GM12878 (cell line): ENCODE results near the gene FAM110A. TPM values are rescaled to one million over a fixed set of nuclear protein-coding genes. Genes with fewer than 3 reads are reported as not detected.

Experiments used
- ATAC-seq: fragments of 200-7000 bp; cut with Tn5 transposase; 3 replicates; pipeline ENCODE4 v1.9.1; 2020; ENCODE audit warnings: mild to moderate bottlenecking, moderate library complexity
- BruUV-seq: library from RNA; stranded (reverse); fragments of 400-500 nt; replicated peaks from 2 replicates; lab custom pipeline; 2021; lab: Mats Ljungman, UMichigan
- CTCF ChIA-PET: fragments of 300-600 bp; sonication (Branson Sonifier 250); formaldehyde crosslinking; extraction: SDS; loops from one replicate; lab custom pipeline; 2021; ENCODE audit warnings: inconsistent platforms; lab: Yijun Ruan, JAX
- POLR2A ChIA-PET: fragments of 350-600 bp; formaldehyde crosslinking; extraction: SDS; loops from one replicate; lab custom pipeline; 2021; ENCODE audit warnings: inconsistent platforms; lab: Charles Lee
- RAD21 ChIA-PET: fragments of 300-600 bp; sonication (Branson Sonifier 250); formaldehyde crosslinking; loops from one replicate; lab custom pipeline; 2023; ENCODE audit warnings: antibody characterized with exemption; ENCODE audit not compliant: unreplicated experiment; lab: Charles Lee
- SMC1A ChIA-PET: fragments of 300-600 bp; sonication (Branson Sonifier 250); formaldehyde crosslinking; loops from one replicate; lab custom pipeline; 2023; ENCODE audit not compliant: unreplicated experiment, uncharacterized antibody; lab: Charles Lee
- DNase-seq: peaks from one replicate; pipeline ENCODE4 v3.0.0-alpha.2; 2011; ENCODE audit warnings: low read depth, low spot score
- FAIRE-seq: peaks from 3 replicates; lab custom pipeline; 2011; peaks lifted over from hg19 to GRCh38; lab: Jason Lieb, UNC
- H2AFZ ChIP-seq: 2 replicates; pipeline ENCODE4 v1.6.0; 2011; ENCODE audit warnings: low read depth, low read length, control low read depth; ENCODE audit not compliant: control insufficient read depth
- H3K27ac ChIP-seq: 2 replicates; pipeline ENCODE4 v1.5.1; 2011; ENCODE audit warnings: control low read depth; ENCODE audit not compliant: control insufficient read depth, insufficient read depth
- H3K27me3 ChIP-seq, 2 experiments: replicated peaks in 1 of 2; 2 replicates each; pipeline versions ENCODE4 v1.6.0 to v1.6.1; 2011; ENCODE audit warnings: low read length in 1 of 2; ENCODE audit not compliant: control insufficient read depth in 2 of 2, insufficient read depth in 2 of 2
- H3K36me3 ChIP-seq, 2 experiments: 2 replicates each; pipeline ENCODE4 v1.5.1; 2011; ENCODE audit warnings: low read length in 1 of 2; ENCODE audit not compliant: control insufficient read depth in 2 of 2, insufficient read depth in 2 of 2
- H3K4me1 ChIP-seq: 2 replicates; pipeline ENCODE4 v1.6.1; 2011; ENCODE audit warnings: mild to moderate bottlenecking, low read length, moderate library complexity, mixed read lengths; ENCODE audit not compliant: control insufficient read depth, insufficient read depth
- H3K4me2 ChIP-seq: 2 replicates; pipeline ENCODE4 v1.6.0; 2011; ENCODE audit warnings: control low read depth; ENCODE audit not compliant: control insufficient read depth, insufficient read depth
- H3K4me3 ChIP-seq: fragments of 200-600 bp; sonication (generic); 2 replicates; pipeline ENCODE4 v1.5.1; 2016
- H3K79me2 ChIP-seq: 2 replicates; pipeline ENCODE4 v1.6.0; 2011; ENCODE audit warnings: low read length; ENCODE audit not compliant: control insufficient read depth, insufficient read depth
- H3K9ac ChIP-seq: 2 replicates; pipeline ENCODE4 v1.8.0; 2011; ENCODE audit warnings: low read length, control low read depth, mixed read lengths; ENCODE audit not compliant: control insufficient read depth, insufficient read depth
- H3K9me3 ChIP-seq: replicated peaks from 3 replicates; pipeline ENCODE4 v1.5.1; 2011; ENCODE audit warnings: mild to moderate bottlenecking, low read length; ENCODE audit not compliant: control insufficient read depth, insufficient read depth
- H4K20me1 ChIP-seq: 2 replicates; pipeline ENCODE4 v1.6.0; 2011; ENCODE audit not compliant: control insufficient read depth, insufficient read depth
- BCL11A ChIP-seq: IDR thresholded peaks from 2 replicates; pipeline ENCODE4 v1.6.1; 2011; ENCODE audit warnings: low read depth, low read length
- EGR1 ChIP-seq, 2 experiments: IDR thresholded peaks; 1 replicate in 1 of 2; 2 replicates in 1 of 2; pipeline ENCODE4 v1.6.1; 2011 to 2012; ENCODE audit warnings: low read depth in 2 of 2, low read length in 2 of 2, borderline replicate concordance in 1 of 2, mild to moderate bottlenecking in 1 of 2, moderate library complexity in 1 of 2
- EP300 ChIP-seq, 2 experiments: fragments of 150-350 bp in 1 of 2; IDR thresholded peaks; 2 replicates each; pipeline ENCODE4 v1.6.1; 2011 to 2012; ENCODE audit warnings: low read depth in 2 of 2, low read length in 2 of 2, borderline replicate concordance in 1 of 2, improper control_type of control experiment in 1 of 2, inconsistent platforms in 1 of 2; ENCODE audit not compliant: control insufficient read depth in 1 of 2
- KLF5 ChIP-seq: fragments of 450-650 bp; IDR thresholded peaks from 2 replicates; pipeline ENCODE4 v1.6.1; 2014; ENCODE audit warnings: mild to moderate bottlenecking; ENCODE audit not compliant: partially characterized antibody
- MTA2 ChIP-seq: fragments of 450-650 bp; IDR thresholded peaks from 2 replicates; pipeline ENCODE4 v1.6.1; 2016; ENCODE audit warnings: low read depth, mild to moderate bottlenecking, moderate library complexity
- NFIC ChIP-seq: IDR thresholded peaks from 2 replicates; pipeline ENCODE4 v1.6.1; 2012; ENCODE audit warnings: low read depth, mild to moderate bottlenecking, inconsistent platforms, low read length, moderate library complexity
- PAX8 ChIP-seq: fragments of 450-650 bp; IDR thresholded peaks from 2 replicates; pipeline ENCODE4 v1.6.1; 2017; ENCODE audit warnings: mild to moderate bottlenecking, moderate library complexity
- SPI1 ChIP-seq: IDR thresholded peaks from 2 replicates; pipeline ENCODE4 v1.6.1; 2011; ENCODE audit warnings: low read depth, mild to moderate bottlenecking, low read length, moderate library complexity, borderline replicate concordance; ENCODE audit not compliant: insufficient read depth
- TCF3 ChIP-seq: IDR thresholded peaks from 2 replicates; pipeline ENCODE4 v1.6.1; 2012; ENCODE audit warnings: low read depth, mild to moderate bottlenecking, low read length, borderline replicate concordance; ENCODE audit not compliant: insufficient read depth
- WGBS: methylation state at CpG from one replicate; pipeline ENCODE4 v1.1.6; 2016; ENCODE audit warnings: low lambda C conversion rate; ENCODE audit not compliant: insufficient replicate concordance, insufficient coverage; ENCODE audit errors: missing lambda C conversion rate; 5-methylcytosine and 5-hydroxymethylcytosine counted together
- in situ Hi-C: fragments of 300-500 bp; cut with MboI; formaldehyde crosslinking; loops from 9 replicates; pipeline ENCODE4 v1.14.3; 2018; ENCODE audit warnings: mixed read lengths
- intact Hi-C: fragments of 100-400 bp; cut with micrococcal nuclease; formaldehyde crosslinking; loops from one replicate; pipeline ENCODE4 v1.14.2; 2022; ENCODE audit not compliant: unreplicated experiment
- polyA plus RNA-seq, 11 experiments: library from polyadenylated mRNA; depleted of rRNA in 4 of 11; unstranded in 6 of 11; stranded (reverse) in 5 of 11; fragments of >200 nt; fragmentation: Nextera tagmentation in 4 of 11; fragmentation: Illumina TruSeq in 1 of 11; extraction: Ambion mirVana in 4 of 11; extraction: Trizol in 1 of 11; gene quantifications; 1 replicate in 1 of 11; 2 replicates in 10 of 11; pipeline versions ENCODE4 v1.2.1 to v1.2.3, GENCODE V29; 2011 to 2016; ENCODE audit warnings: inconsistent platforms in 2 of 11, missing spikeins in 2 of 11, low read depth in 1 of 11
- total RNA-seq, 4 experiments: library from RNA; depleted of rRNA in 3 of 4; stranded (reverse); fragments of >200 nt in 3 of 4; fragmentation: Illumina TruSeq in 1 of 4; extraction: Trizol in 1 of 4; gene quantifications; 2 replicates each; pipeline versions ENCODE4 v1.2.1 to v1.2.3, GENCODE V29; 2013 to 2021
- TF ChIP-seq, protein P1 (sequence below): fragments of 450-650 bp; IDR thresholded peaks from 2 replicates; pipeline ENCODE4 v1.6.1; 2016; ENCODE audit warnings: mild to moderate bottlenecking, moderate library complexity, borderline replicate concordance
- TF ChIP-seq, protein P2 (sequence below): IDR thresholded peaks from 2 replicates; pipeline ENCODE4 v1.6.1; 2012; ENCODE audit warnings: low read length, inconsistent platforms

Gene FAM110A
- total and polyA plus RNA-seq, 10 of the 15 experiments (the other 5 are each of a cell fraction or from before 2014, with no cell fraction given): 1.1 to 14.8 (median 7.4) TPM

DNA sequence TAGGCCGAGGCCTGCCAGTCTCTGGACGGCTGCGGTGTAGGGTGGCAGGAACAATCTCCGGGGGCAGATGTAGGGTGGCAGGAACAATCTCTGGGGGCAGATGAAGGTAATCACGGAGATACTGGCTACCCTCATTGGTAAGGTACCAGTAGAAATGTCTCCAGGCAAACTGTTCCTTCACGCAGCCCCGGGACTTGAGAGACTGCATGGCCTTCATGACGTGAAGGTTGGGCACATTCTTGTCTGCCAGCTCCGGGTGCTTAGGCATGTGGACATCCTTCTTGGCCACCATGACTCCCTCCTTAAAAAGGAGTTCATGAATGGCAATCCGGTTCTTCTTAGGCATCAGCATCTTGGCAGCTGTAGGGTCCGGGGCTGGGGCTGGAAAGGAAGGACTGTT is 6.1 kb downstream of the FAM110A start:
- Histone ChIP-seq H4K20me1 (no peaks in the 10 kb centered on the region), H3K4me1 (peaks cover 19% of the 10 kb centered on the region), H3K9me3 (no peaks in the 10 kb centered on the region; the same call in 2 of the 3 replicates), H3K27ac (no peak overlapping the region), H3K36me3 (no peaks in the 10 kb centered on the region; a peak in 1 of 4 replicates), H3K4me2 (no peak overlapping the region), H3K79me2 (peaks cover 10% of the 10 kb centered on the region), H3K4me3 (no peak overlapping the region), H2AFZ (no peak overlapping the region), H3K9ac (no peak overlapping the region), H3K27me3 (no peaks in the 10 kb centered on the region)
- POLR2A ChIA-PET: no interaction called here
- no TSS peak for BruUV-seq
- SMC1A ChIA-PET: no interaction called here
- CTCF ChIA-PET: no interaction called here
- RAD21 ChIA-PET: no interaction called here
- 88% methylated on average over 11 of the region's 11 CpGs for WGBS
- intact Hi-C loops: no loop called here
- no peak for ATAC-seq
- FAIRE-seq: no peak
- in situ Hi-C loops: no loop called here
- TF ChIP-seq MTA2: no peak
- TF ChIP-seq KLF5: no peak
- TF ChIP-seq EGR1 (IDR thresholded peaks at IDR 0.05; ENCODE audit: borderline replicate concordance in 1 of 2, low read depth in 2 of 2, low read length in 2 of 2): no peak
- TF ChIP-seq, protein P1, sequence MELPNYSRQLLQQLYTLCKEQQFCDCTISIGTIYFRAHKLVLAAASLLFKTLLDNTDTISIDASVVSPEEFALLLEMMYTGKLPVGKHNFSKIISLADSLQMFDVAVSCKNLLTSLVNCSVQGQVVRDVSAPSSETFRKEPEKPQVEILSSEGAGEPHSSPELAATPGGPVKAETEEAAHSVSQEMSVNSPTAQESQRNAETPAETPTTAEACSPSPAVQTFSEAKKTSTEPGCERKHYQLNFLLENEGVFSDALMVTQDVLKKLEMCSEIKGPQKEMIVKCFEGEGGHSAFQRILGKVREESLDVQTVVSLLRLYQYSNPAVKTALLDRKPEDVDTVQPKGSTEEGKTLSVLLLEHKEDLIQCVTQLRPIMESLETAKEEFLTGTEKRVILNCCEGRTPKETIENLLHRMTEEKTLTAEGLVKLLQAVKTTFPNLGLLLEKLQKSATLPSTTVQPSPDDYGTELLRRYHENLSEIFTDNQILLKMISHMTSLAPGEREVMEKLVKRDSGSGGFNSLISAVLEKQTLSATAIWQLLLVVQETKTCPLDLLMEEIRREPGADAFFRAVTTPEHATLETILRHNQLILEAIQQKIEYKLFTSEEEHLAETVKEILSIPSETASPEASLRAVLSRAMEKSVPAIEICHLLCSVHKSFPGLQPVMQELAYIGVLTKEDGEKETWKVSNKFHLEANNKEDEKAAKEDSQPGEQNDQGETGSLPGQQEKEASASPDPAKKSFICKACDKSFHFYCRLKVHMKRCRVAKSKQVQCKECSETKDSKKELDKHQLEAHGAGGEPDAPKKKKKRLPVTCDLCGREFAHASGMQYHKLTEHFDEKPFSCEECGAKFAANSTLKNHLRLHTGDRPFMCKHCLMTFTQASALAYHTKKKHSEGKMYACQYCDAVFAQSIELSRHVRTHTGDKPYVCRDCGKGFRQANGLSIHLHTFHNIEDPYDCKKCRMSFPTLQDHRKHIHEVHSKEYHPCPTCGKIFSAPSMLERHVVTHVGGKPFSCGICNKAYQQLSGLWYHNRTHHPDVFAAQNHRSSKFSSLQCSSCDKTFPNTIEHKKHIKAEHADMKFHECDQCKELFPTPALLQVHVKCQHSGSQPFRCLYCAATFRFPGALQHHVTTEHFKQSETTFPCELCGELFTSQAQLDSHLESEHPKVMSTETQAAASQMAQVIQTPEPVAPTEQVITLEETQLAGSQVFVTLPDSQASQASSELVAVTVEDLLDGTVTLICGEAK: no peak
- no peak for TF ChIP-seq TCF3
- no peak for TF ChIP-seq SPI1
- TF ChIP-seq PAX8: no peak
- TF ChIP-seq NFIC: no peak
- TF ChIP-seq BCL11A: no peak
- TF ChIP-seq, protein P2, sequence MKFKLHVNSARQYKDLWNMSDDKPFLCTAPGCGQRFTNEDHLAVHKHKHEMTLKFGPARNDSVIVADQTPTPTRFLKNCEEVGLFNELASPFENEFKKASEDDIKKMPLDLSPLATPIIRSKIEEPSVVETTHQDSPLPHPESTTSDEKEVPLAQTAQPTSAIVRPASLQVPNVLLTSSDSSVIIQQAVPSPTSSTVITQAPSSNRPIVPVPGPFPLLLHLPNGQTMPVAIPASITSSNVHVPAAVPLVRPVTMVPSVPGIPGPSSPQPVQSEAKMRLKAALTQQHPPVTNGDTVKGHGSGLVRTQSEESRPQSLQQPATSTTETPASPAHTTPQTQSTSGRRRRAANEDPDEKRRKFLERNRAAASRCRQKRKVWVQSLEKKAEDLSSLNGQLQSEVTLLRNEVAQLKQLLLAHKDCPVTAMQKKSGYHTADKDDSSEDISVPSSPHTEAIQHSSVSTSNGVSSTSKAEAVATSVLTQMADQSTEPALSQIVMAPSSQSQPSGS: no peak
- no peak for TF ChIP-seq EP300 (IDR thresholded peaks at IDR 0.05; ENCODE audit: borderline replicate concordance in 1 of 2, control insufficient read depth in 1 of 2, low read depth in 2 of 2, low read length in 2 of 2)
- DNase-seq: no peak
